Esophagus muscularis mucosa (tissue), 4 donors: ENCODE data around the gene SLC44A2.

Experiments
- CTCF ChIP-seq, 3 experiments: fragments of 200-600 bp in 2 of 3; fragments of 450-650 bp in 1 of 3; sonication (generic) in 2 of 3; IDR thresholded peaks; one replicate each; pipeline ENCODE4 v1.5.1; 2017 to 2019; ENCODE audit warnings: antibody characterized with exemption in 3 of 3, mild to moderate bottlenecking in 2 of 3, moderate library complexity in 1 of 3
- EP300 ChIP-seq: sonication (generic); formaldehyde crosslinking; IDR thresholded peaks from one replicate; pipeline ENCODE4 v1.6.1; 2017; ENCODE audit warnings: antibody characterized with exemption
- POLR2A ChIP-seq: fragments of 450-650 bp; IDR thresholded peaks from one replicate; pipeline ENCODE4 v1.6.1; 2017; ENCODE audit warnings: antibody characterized with exemption, moderate library complexity, mild to moderate bottlenecking, low read depth
- POLR2AphosphoS5 ChIP-seq, 2 donors: sonication (generic); formaldehyde crosslinking; IDR thresholded peaks; one replicate each; pipeline ENCODE4 v1.6.1; 2017; ENCODE audit warnings: antibody characterized with exemption in 2 of 2

- no peak for TF ChIP-seq CTCF (IDR thresholded peaks at IDR 0.05)
- TF ChIP-seq EP300, result no peak
- TF ChIP-seq POLR2A, result no peak
- no peak for TF ChIP-seq POLR2AphosphoS5 (IDR thresholded peaks at IDR 0.05)
These were observed 26.5 kb downstream of the SLC44A2 start for GRCh38 chr19:10651851-10652250.
